Frontal cortex (tissue), 4 donors: Measurements from ENCODE around the gene GTPBP8. TPM values are rescaled to one million over a fixed set of nuclear protein-coding genes. Genes with fewer than 3 reads are reported as not detected.

Source experiments
- DNase-seq, 2 donors: peaks; one replicate each; pipeline ENCODE4 v3.0.0; 2012; ENCODE audit warnings: low spot score in 2 of 2
- FAIRE-seq: peaks from 2 replicates; lab custom pipeline; 2012; peaks lifted over from hg19 to GRCh38; lab: Jason Lieb, UNC
- total RNA-seq: library from RNA; depleted of rRNA; stranded (reverse); fragments of >200 nt; gene quantifications from one replicate; pipeline ENCODE4 v1.2.3, GENCODE V29; 2014
- donor health status: control.
- donor health status: control.
- donor health status: control.

GTPBP8 gene
- 23.6 TPM for total RNA-seq

DNA sequence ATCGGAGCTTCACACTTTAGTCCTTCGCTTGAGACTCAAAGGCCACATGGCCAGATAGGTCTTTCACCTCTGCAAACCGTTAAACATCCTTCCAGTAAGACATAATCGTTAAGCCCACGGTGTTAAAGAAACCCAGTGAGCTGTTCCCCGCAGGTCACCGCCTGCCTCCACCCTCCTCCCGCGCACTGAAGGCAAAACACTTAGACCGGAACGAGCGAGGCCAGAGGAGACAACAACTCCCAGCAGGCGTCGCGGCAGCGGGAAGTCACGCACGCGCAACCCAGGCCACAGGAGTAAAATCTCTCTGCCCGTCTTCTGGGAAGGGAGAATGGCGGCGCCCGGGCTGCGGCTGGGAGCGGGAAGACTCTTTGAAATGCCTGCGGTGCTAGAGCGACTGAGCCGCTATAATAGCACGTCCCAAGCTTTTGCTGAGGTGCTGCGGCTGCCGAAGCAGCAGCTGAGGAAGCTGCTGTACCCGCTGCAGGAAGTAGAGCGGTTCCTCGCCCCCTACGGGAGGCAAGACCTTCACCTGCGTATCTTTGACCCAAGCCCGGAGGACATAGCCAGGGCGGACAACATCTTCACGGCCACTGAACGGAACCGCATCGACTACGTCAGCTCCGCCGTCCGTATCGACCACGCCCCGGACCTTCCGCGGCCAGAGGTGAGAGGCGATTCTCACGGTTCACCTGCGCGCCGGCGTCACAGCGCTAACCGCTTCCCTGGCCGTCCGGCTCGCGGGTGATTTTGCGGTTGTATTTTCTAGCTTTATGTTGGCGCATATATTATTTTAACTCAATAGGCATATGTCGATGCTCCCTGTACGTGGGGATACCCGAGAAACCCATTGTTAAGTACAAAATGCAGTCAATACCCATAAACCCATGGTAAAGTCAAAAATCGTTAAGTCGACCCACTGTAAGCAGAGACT is at the start of gene GTPBP8:
GTPBP8 (plus strand) TSS at position 313 of the 931 bp plus-strand sequence; CDS start at position 329, 16 bp downstream.
- no peak for FAIRE-seq
- DNase-seq: peak; percentile 46 to 69

GRCh38 chr3:112948346-112948838 is 42.4 kb upstream of the GTPBP8 start:
- DNase-seq (no peak), FAIRE-seq (no peak)

DNA sequence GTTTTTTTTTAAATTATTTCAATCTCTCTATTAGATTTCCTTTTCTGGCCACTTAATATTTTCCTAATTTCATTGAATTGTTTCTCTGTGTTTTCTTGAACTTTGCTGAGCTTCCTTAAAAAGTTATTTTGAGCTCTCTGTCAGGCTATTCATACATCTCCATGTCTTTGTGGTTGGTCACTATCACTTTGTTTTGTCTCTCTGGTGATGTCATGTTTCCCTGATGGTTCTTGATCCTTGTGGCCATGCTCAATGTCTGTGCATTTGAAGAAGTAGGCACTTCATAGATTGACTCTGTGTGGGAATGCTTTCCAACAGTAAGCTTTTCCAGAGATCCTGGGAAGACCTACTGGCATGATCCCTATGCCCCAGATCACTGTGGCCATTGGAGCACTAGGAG is 34.4 kb upstream of the GTPBP8 start:
- FAIRE-seq: no peak

GRCh38 chr3:112958811-112959560 is 31.8 kb upstream of the GTPBP8 start:
- FAIRE-seq (no peak), DNase-seq (no peak)

More for the DNA sequence above, 34.4 kb upstream of the GTPBP8 start:
- no peak for DNase-seq

GRCh38 chr3:112963683-112964082 is 27.1 kb upstream of the GTPBP8 start:
- DNase-seq: no peak
- no peak for FAIRE-seq

- FAIRE-seq (no peak), DNase-seq (no peak)
Measured at GRCh38 chr3:112965656-112966055, 25.1 kb upstream of the GTPBP8 start.

DNA sequence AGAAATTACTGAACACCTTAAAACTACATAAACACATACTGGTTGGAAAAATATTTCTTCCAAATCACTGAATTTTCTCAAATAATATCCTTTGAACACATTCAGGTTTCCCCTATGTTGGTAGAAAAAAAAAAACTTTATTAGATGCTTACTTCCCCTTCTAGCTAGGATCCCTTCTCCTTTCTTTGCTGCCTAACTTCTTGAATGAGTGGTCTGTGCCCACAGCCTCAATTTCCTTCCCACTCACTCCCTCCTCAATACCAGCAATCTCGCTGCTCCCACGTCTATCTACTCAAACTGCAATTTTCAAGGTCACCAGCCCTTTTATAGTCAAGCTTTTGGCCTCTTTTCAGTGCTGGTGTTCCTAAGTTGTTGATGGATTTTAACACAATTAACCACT is 24.2 kb upstream of the GTPBP8 start:
- FAIRE-seq: no peak

GRCh38 chr3:112967425-112967824 is 23.4 kb upstream of the GTPBP8 start:
- no peak for FAIRE-seq

More for the DNA sequence above, 24.2 kb upstream of the GTPBP8 start:
- DNase-seq: no peak

GRCh38 chr3:112967828-112968227 is 23.0 kb upstream of the GTPBP8 start:
- FAIRE-seq: no peak
- DNase-seq: no peak

More at GRCh38 chr3:112967425-112967824, 23.4 kb upstream of the GTPBP8 start:
- DNase-seq: no peak

DNA sequence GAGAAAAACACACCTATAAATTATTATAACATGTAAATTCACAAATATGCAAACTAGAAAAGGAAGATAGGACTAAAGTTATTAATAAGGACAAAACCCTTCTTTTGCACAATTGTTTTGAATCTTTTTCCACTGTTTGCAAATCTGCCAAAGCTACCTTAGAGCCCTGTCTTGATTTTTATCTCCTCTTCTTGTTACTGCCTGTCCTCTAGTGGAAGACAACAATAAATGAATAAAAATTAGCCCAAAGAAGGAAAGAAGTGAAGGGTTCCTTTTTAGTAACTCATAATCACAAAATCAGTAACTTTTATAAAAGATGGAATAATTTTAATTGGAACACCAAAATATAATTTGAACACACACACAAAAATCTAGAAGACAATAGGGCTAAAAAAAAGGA is 18.6 kb upstream of the GTPBP8 start:
- DNase-seq (no peak), FAIRE-seq (no peak)

DNA sequence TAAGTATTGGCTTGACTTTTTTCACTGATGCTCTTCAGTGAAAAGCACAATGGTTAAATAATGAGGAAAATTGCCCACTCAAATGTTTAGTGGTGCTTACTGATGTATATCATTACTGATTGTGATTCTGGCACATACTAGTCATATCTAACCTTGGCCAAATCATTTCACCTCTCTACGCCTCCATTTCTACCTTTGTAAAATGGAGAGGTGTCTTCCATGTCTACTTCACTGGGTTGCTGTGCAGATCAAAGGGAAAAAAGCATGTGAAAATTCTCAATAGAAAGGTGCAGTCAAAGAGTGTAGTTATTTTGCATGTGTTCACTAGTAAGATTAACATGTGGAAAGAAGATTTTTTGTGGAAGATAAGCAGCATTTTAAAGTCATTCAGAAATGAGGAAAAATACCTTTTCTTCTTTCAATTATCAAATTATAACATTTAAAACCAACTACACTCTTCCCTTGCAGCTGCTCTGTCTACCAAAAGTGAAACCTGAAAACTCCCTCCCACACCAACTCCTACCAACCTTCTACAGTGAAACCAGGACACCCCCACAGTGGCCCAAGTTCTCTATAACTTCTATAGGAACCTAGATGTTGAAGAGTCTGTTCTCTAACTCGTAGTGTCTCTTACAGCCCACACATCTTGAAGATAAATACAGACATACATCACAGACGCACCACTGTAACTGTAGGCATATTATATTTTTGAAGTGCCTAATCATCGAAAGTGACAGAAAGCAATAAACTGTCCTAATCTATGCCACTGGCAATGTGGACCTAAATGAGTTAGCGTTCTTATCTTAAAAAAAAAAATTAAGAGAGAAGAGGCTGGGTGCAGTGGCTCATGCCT is 17.2 kb upstream of the GTPBP8 start:
- DNase-seq (no peak), FAIRE-seq (no peak)

DNA sequence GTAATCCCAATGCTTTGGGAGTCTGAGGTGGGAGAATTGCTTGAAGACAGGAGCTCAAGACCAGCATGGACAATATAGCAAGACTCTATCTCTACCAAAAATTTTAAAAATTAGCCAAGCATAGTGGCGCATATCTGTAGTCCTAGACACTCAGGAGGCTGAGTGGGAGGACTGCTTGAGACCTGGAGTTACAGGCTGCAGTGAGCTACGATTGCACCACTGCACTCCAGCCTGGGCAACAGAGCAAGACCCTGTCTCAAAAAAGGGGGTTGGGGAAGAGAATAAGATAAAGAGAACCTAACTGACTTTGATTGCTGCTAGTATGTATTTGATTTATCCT is 16.6 kb upstream of the GTPBP8 start:
- no peak for FAIRE-seq
- no peak for DNase-seq

GRCh38 chr3:112974894-112975293 is 15.9 kb upstream of the GTPBP8 start, which contains the start of gene CD200R1:
CD200R1 (minus strand) TSS chr3:112975103; CDS start chr3:112974857, 246 bp downstream.
- DNase-seq (no peak), FAIRE-seq (no peak)

DNA sequence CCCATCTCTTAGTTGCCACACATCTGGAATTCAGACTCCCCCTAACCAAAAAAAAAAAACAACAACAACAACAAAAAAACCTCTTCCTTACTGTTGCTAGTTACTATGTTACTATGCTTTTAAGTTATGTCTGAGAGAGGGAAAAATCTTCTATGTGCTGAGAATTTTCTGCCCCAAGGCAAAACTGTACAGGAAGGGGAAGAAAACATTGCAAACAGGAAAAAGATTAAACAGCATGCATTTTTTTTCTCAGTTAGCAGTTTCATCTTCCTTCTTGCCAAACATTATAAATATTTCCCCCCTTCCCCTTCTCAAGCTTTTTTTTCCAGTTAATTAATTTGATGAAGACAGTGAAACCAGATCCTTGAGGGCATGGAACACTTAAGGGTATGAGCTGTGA is 14.8 kb upstream of the GTPBP8 start:
- DNase-seq (no peak), FAIRE-seq (no peak)

DNA sequence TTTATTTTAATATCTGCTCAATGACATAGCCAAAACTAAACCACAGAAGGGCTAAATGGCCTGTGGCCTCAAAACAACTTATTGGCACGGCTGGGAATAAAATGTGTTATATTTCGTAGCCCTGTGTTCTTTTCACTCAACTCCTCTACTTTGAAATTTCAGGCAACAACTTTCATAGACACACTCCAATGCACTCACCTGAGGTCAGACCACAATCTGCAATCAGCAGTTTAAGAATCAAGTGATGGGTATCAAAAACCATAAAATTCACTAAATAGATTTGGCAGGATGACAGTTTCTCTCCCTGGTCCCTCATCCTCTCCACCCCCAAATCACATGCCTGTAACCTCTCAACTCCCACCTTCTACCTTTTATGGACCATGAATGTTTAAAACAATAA is 13.8 kb upstream of the GTPBP8 start:
- no peak for DNase-seq
- FAIRE-seq: no peak

DNA sequence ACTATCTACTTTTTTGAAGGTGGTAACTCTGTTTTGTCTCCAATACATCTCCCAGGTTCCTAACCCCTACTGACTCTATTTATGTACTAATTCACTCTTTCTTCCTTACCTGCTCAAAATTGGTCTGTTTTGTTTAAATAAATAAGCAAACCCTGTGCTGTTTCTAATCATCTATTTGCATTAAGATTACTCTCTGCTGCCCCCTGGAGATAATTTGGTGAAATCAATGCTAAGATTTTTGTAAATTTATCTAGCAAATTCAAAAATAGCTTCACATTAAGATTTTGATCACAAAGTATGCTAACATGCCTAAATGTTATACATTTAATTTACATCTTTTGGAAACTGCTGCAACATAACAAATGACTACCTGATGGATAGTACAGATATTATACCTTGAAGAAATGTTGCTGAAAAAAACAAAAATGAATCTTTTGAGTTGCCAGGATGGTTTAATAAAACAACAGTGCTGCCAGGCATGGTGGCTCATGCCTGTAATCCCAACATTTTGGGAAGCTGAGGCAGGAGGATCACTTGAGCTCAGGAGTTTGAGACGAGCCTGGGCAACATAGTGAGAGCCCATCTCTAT is 11.4 kb upstream of the GTPBP8 start:
- FAIRE-seq: peak; percentile 75
- DNase-seq: peak in 1 of 2 donors; percentile 8

- FAIRE-seq: no peak
- no peak for DNase-seq
Measured at GRCh38 chr3:112980080-112980479, 10.7 kb upstream of the GTPBP8 start.

DNA sequence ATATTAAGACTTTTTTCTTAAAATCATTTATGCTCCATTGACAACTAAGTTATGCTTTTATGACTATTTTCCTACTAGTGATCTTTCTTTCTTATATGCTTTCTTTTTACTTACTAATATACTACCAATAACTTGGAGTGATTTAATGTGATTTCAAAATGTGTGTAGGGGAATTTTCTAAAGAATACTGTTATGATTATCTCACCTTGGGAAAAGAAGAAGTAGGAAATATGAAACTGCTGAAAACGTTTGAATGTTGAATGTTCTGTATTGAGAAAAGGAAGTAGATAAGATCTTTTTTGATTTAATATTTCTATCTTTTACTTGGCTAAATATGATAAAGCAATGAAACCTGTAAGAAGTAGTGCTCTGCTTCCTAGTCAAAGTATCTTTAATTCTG is 8.1 kb upstream of the GTPBP8 start:
- FAIRE-seq: no peak
- DNase-seq: no peak

GRCh38 chr3:112984485-112984884 is 6.3 kb upstream of the GTPBP8 start:
- FAIRE-seq (no peak), DNase-seq (no peak)
